Measurements from ENCODE around the gene ENTHD1. TPM values are rescaled to one million over a fixed set of nuclear protein-coding genes. Genes with fewer than 3 reads are reported as not detected.

ENTHD1 gene
- total RNA-seq, 2 experiments from 2014 or later, result not detected

DNA sequence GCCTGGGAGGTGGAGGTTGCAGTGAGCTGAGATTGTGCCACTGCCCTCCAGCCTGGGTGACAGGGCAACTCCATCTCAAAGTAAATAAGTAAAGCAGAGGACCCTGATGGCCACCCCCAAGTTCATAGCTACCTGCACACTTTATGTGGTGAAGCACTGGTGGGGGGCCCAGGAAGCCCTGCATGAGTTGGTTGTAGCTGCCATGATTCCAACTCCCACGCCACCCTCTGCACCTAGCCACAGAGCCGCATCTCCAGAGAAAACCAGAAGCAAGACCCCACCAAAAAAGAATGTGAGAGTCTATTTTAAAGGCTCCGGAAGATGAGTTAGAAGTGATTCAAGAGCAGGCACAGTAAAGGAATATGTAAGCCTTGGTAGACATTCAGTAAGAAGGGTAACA is 46.3 kb upstream of the ENTHD1 start:
- H4K20me1 ChIP-seq (ENCODE audit: insufficient read depth, low read length), result no peaks in the 10 kb centered on the region
- no peak overlapping the region for H3K4me3 ChIP-seq (ENCODE audit: low read depth, low read length, poor library complexity, severe bottlenecking)
- no peak overlapping the region for H2AFZ ChIP-seq (ENCODE audit: low read length)
- ChIA-PET CTCF (ENCODE audit: unreplicated experiment) (no interaction called here), POLR2A (interaction anchor here (0.7 kb wide), 1 partner anchor 238 kb away, joined by 3 read pairs; no protein-coding TSS in a partner anchor)
- BruUV-seq (replicated peaks), result no TSS peak
- DNase-seq (ENCODE audit: low spot score), result no peak
- TF ChIP-seq EZH2phosphoT487 (IDR thresholded peaks at IDR 0.05; ENCODE audit: borderline replicate concordance, low read depth, low read length), result no peak
- TF ChIP-seq, protein P1, sequence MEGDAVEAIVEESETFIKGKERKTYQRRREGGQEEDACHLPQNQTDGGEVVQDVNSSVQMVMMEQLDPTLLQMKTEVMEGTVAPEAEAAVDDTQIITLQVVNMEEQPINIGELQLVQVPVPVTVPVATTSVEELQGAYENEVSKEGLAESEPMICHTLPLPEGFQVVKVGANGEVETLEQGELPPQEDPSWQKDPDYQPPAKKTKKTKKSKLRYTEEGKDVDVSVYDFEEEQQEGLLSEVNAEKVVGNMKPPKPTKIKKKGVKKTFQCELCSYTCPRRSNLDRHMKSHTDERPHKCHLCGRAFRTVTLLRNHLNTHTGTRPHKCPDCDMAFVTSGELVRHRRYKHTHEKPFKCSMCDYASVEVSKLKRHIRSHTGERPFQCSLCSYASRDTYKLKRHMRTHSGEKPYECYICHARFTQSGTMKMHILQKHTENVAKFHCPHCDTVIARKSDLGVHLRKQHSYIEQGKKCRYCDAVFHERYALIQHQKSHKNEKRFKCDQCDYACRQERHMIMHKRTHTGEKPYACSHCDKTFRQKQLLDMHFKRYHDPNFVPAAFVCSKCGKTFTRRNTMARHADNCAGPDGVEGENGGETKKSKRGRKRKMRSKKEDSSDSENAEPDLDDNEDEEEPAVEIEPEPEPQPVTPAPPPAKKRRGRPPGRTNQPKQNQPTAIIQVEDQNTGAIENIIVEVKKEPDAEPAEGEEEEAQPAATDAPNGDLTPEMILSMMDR (conservative IDR thresholded peaks at IDR 0.05; ENCODE audit: low read length), result no peak
- no peaks in the 10 kb centered on the region for H3K36me3 ChIP-seq (ENCODE audit: insufficient read depth, low read length)
- H3K4me1 ChIP-seq (ENCODE audit: insufficient read depth, low read length, poor library complexity, severe bottlenecking), result peaks cover 25% of the 10 kb centered on the region
- H3K9me3 ChIP-seq (ENCODE audit: low read length), result no peaks in the 10 kb centered on the region
- H3K27ac ChIP-seq (ENCODE audit: low read depth, low read length, poor library complexity, severe bottlenecking), result no peak overlapping the region
- H3K4me2 ChIP-seq (ENCODE audit: low read length), result no peak overlapping the region
- intact Hi-C loops (cut with micrococcal nuclease; ENCODE audit: unreplicated experiment), result loop anchor here (10.0 kb wide), 1 partner anchor 405 kb away; the partner anchor contains the start of gene RPS19BP1
- H3K79me2 ChIP-seq (ENCODE audit: insufficient read depth, low read depth, low read length), result no peaks in the 10 kb centered on the region
- H3K9me2 ChIP-seq (ENCODE audit: insufficient read depth, low read length), result no peaks in the 10 kb centered on the region

DNA sequence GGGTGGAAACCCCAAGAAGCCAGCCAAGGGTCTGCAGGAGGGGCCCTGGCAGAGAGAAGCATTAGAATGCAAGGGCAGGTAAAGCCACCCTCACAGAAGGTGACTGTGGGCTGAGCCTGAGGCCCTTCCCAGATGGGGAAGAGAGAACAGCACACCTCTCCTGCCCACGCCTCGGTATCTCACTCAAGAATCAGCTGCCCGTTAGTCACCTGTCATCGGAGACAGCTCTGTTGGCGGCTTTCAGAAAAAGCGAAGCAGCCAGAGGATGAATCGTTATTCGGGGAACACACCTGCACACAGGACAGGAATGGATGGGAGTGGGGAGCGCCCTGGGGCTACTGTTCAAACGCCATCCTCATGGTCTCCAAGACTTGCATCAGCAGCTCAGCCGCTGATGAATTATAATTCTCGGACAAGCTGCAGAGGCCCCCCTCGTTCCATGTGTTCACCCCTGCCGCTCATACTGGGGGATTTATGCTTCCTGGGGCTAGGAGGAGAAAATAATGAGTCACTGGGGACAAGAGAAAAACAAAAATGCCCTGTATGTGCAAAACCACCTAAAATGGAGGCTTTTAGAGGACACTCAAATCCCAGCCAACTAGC is 45.0 kb upstream of the ENTHD1 start:
- H2AFZ ChIP-seq (ENCODE audit: low read length), result no peak overlapping the region
- H3K4me3 ChIP-seq (ENCODE audit: low read depth, low read length, poor library complexity, severe bottlenecking), result no peak overlapping the region
- DNase-seq (ENCODE audit: low spot score), result no peak
- no peaks in the 10 kb centered on the region for H3K9me2 ChIP-seq (ENCODE audit: insufficient read depth, low read length)
- TF ChIP-seq EZH2phosphoT487 (IDR thresholded peaks at IDR 0.05; ENCODE audit: borderline replicate concordance, low read depth, low read length), result no peak
- TF ChIP-seq, protein P1 (conservative IDR thresholded peaks at IDR 0.05; ENCODE audit: low read length), result no peak
- H3K4me1 ChIP-seq (ENCODE audit: insufficient read depth, low read length, poor library complexity, severe bottlenecking), result peaks cover 32% of the 10 kb centered on the region
- intact Hi-C loops (cut with micrococcal nuclease; ENCODE audit: unreplicated experiment), result no loop called here
- H3K79me2 ChIP-seq (ENCODE audit: insufficient read depth, low read depth, low read length), result no peaks in the 10 kb centered on the region
- H3K36me3 ChIP-seq (ENCODE audit: insufficient read depth, low read length), result no peaks in the 10 kb centered on the region
- POLR2A ChIA-PET, result no interaction called here
- H3K27ac ChIP-seq (ENCODE audit: low read depth, low read length, poor library complexity, severe bottlenecking), result no peak overlapping the region
- H3K4me2 ChIP-seq (ENCODE audit: low read length), result no peak overlapping the region
- CTCF ChIA-PET (ENCODE audit: unreplicated experiment), result interaction anchor here (1.0 kb wide), 1 partner anchor 18 kb away, joined by 3 read pairs; no protein-coding TSS in a partner anchor
- no TSS peak for BruUV-seq (replicated peaks)
- no peaks in the 10 kb centered on the region for H3K9me3 ChIP-seq (ENCODE audit: low read length)
- no peaks in the 10 kb centered on the region for H4K20me1 ChIP-seq (ENCODE audit: insufficient read depth, low read length)

DNA sequence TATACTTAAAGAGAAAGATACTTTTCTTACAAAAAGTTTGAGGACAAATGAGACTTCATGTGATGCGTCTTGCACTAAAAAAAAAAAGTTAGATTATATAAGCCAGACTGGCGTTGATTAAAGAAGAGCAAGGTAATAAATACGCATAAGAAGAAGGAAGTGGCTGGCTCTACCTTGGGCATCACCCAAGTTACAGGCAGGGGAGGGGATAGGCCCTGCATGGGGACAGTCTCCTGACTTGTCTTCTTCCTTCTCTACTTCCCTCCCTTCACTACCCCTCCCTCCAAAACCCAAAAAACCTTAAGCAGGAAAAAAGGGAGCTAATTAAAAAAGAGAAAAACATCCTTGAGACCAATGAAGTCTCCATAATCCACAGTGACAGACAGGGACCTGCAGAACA is 44.3 kb upstream of the ENTHD1 start:
- POLR2A ChIA-PET, result no interaction called here
- H3K36me3 ChIP-seq (ENCODE audit: insufficient read depth, low read length), result no peaks in the 10 kb centered on the region
- no TSS peak for BruUV-seq (replicated peaks)
- H3K4me2 ChIP-seq (ENCODE audit: low read length), result no peak overlapping the region
- H3K27ac ChIP-seq (ENCODE audit: low read depth, low read length, poor library complexity, severe bottlenecking), result no peak overlapping the region
- no peak for DNase-seq (ENCODE audit: low spot score)
- H3K9me3 ChIP-seq (ENCODE audit: low read length), result no peaks in the 10 kb centered on the region
- CTCF ChIA-PET (ENCODE audit: unreplicated experiment), result interaction anchor here (1.0 kb wide), 1 partner anchor 17 kb away, joined by 3 read pairs; no protein-coding TSS in a partner anchor
- intact Hi-C loops (cut with micrococcal nuclease; ENCODE audit: unreplicated experiment), result no loop called here
- no peaks in the 10 kb centered on the region for H3K79me2 ChIP-seq (ENCODE audit: insufficient read depth, low read depth, low read length)
- peaks cover 39% of the 10 kb centered on the region for H3K4me1 ChIP-seq (ENCODE audit: insufficient read depth, low read length, poor library complexity, severe bottlenecking)
- H4K20me1 ChIP-seq (ENCODE audit: insufficient read depth, low read length), result no peaks in the 10 kb centered on the region
- TF ChIP-seq, protein P1 (conservative IDR thresholded peaks at IDR 0.05; ENCODE audit: low read length), result no peak
- TF ChIP-seq EZH2phosphoT487 (IDR thresholded peaks at IDR 0.05; ENCODE audit: borderline replicate concordance, low read depth, low read length), result no peak
- H3K4me3 ChIP-seq (ENCODE audit: low read depth, low read length, poor library complexity, severe bottlenecking), result no peak overlapping the region
- H3K9me2 ChIP-seq (ENCODE audit: insufficient read depth, low read length), result no peaks in the 10 kb centered on the region
- no peak overlapping the region for H2AFZ ChIP-seq (ENCODE audit: low read length)
